Measurements from ENCODE around the gene NOL4L. TPM values are rescaled to one million over a fixed set of nuclear protein-coding genes. Genes with fewer than 3 reads are reported as not detected.

NOL4L gene
- total and polyA plus RNA-seq, 2 experiments from 2014 or later: 38.8 to 39.2 TPM

- no peaks in the 10 kb centered on the region for H3K9me3 Mint-ChIP-seq
- Histone ChIP-seq H3K4me3 (no peak overlapping the region), H3K79me2 (replicated peaks; ENCODE audit: insufficient read depth) (no peaks in the 10 kb centered on the region), H4K20me1 (replicated peaks; ENCODE audit: insufficient read depth) (peaks cover 23% of the 10 kb centered on the region), H3K9me2 (ENCODE audit: insufficient read depth) (0 out of 2 replicates have a peak, but pooled peaks cover 4% of the 10 kb centered on the region), H2AFZ (no peak overlapping the region), H3K4me1 (ENCODE audit: insufficient read depth) (0 out of 2 replicates have a peak, but pooled peaks cover 8% of the 10 kb centered on the region), H3K27me3 (ENCODE audit: insufficient read depth) (no peaks in the 10 kb centered on the region), H3K27ac (ENCODE audit: low read depth) (no peak overlapping the region), H3K4me2 (no peak overlapping the region), H3K36me3 (ENCODE audit: insufficient read depth) (no peaks in the 10 kb centered on the region; the same call in none of the 2 replicates), H3F3A (replicated peaks; ENCODE audit: low read depth) (peaks cover 5% of the 10 kb centered on the region; the same call in 1 of the 2 replicates)
- H3K27me3 Mint-ChIP-seq (ENCODE audit: insufficient read depth, low read depth, poor library complexity): no peaks in the 10 kb centered on the region
- H3K27ac Mint-ChIP-seq: no peak overlapping the region
- H3K4me1 Mint-ChIP-seq: peaks cover 10% of the 10 kb centered on the region; the same call in 2 of the 3 replicates
- no peak overlapping the region for H3K4me3 Mint-ChIP-seq
- peaks cover 18% of the 10 kb centered on the region for H3K36me3 Mint-ChIP-seq (ENCODE audit: low read depth)
- DNase-seq (ENCODE audit: low spot score): peak; percentile 72
- no peak for TF ChIP-seq ZNF114 (CRISPR knock-in tag; IDR thresholded peaks at IDR 0.05)
- TF ChIP-seq CTCF (conservative IDR thresholded peaks at IDR 0.05; ENCODE audit: low read depth in 2 of 2): peak; percentile 56 to 70
- TF ChIP-seq, protein P1, sequence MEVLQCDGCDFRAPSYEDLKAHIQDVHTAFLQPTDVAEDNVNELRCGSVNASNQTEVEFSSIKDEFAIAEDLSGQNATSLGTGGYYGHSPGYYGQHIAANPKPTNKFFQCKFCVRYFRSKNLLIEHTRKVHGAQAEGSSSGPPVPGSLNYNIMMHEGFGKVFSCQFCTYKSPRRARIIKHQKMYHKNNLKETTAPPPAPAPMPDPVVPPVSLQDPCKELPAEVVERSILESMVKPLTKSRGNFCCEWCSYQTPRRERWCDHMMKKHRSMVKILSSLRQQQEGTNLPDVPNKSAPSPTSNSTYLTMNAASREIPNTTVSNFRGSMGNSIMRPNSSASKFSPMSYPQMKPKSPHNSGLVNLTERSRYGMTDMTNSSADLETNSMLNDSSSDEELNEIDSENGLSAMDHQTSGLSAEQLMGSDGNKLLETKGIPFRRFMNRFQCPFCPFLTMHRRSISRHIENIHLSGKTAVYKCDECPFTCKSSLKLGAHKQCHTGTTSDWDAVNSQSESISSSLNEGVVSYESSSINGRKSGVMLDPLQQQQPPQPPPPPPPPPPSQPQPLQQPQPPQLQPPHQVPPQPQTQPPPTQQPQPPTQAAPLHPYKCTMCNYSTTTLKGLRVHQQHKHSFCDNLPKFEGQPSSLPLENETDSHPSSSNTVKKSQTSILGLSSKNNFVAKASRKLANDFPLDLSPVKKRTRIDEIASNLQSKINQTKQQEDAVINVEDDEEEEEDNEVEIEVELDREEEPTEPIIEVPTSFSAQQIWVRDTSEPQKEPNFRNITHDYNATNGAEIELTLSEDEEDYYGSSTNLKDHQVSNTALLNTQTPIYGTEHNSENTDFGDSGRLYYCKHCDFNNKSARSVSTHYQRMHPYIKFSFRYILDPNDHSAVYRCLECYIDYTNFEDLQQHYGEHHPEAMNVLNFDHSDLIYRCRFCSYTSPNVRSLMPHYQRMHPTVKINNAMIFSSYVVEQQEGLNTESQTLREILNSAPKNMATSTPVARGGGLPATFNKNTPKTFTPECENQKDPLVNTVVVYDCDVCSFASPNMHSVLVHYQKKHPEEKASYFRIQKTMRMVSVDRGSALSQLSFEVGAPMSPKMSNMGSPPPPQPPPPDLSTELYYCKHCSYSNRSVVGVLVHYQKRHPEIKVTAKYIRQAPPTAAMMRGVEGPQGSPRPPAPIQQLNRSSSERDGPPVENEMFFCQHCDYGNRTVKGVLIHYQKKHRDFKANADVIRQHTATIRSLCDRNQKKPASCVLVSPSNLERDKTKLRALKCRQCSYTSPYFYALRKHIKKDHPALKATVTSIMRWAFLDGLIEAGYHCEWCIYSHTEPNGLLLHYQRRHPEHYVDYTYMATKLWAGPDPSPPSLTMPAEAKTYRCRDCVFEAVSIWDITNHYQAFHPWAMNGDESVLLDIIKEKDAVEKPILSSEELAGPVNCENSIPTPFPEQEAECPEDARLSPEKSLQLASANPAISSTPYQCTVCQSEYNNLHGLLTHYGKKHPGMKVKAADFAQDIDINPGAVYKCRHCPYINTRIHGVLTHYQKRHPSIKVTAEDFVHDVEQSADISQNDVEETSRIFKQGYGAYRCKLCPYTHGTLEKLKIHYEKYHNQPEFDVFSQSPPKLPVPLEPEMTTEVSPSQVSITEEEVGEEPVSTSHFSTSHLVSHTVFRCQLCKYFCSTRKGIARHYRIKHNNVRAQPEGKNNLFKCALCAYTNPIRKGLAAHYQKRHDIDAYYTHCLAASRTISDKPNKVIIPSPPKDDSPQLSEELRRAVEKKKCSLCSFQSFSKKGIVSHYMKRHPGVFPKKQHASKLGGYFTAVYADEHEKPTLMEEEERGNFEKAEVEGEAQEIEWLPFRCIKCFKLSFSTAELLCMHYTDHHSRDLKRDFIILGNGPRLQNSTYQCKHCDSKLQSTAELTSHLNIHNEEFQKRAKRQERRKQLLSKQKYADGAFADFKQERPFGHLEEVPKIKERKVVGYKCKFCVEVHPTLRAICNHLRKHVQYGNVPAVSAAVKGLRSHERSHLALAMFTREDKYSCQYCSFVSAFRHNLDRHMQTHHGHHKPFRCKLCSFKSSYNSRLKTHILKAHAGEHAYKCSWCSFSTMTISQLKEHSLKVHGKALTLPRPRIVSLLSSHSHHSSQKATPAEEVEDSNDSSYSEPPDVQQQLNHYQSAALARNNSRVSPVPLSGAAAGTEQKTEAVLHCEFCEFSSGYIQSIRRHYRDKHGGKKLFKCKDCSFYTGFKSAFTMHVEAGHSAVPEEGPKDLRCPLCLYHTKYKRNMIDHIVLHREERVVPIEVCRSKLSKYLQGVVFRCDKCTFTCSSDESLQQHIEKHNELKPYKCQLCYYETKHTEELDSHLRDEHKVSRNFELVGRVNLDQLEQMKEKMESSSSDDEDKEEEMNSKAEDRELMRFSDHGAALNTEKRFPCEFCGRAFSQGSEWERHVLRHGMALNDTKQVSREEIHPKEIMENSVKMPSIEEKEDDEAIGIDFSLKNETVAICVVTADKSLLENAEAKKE (CRISPR knock-in tag; IDR thresholded peaks at IDR 0.05): no peak
- ATAC-seq: peak; percentile 55
These were observed 147.6 kb downstream of the NOL4L start for GRCh38 chr20:32437391-32438074.

All from GM23338 (cell line).